GM12875 (cell line): ENCODE results near the gene BUB1.

ENCODE experiments used
- H3K4me3 ChIP-seq: one replicate; pipeline ENCODE4 v1.5.1; 2011; ENCODE audit warnings: low read depth, low read length, control low read depth
- TF ChIP-seq, protein P1 (sequence below): IDR thresholded peaks from 2 replicates; pipeline ENCODE4 v1.5.1; 2011; ENCODE audit warnings: low read depth, mild to moderate bottlenecking, control low read depth, inconsistent platforms, low read length, moderate library complexity, borderline replicate concordance; ENCODE audit not compliant: insufficient read depth

BUB1 gene

GRCh38 chr2:110677530-110678456 lies at the start of gene BUB1:
TSS of gene BUB1 (minus strand) at chr2:110678063. CDS start at chr2:110677995, 68 bp downstream.
- TF ChIP-seq, protein P1, sequence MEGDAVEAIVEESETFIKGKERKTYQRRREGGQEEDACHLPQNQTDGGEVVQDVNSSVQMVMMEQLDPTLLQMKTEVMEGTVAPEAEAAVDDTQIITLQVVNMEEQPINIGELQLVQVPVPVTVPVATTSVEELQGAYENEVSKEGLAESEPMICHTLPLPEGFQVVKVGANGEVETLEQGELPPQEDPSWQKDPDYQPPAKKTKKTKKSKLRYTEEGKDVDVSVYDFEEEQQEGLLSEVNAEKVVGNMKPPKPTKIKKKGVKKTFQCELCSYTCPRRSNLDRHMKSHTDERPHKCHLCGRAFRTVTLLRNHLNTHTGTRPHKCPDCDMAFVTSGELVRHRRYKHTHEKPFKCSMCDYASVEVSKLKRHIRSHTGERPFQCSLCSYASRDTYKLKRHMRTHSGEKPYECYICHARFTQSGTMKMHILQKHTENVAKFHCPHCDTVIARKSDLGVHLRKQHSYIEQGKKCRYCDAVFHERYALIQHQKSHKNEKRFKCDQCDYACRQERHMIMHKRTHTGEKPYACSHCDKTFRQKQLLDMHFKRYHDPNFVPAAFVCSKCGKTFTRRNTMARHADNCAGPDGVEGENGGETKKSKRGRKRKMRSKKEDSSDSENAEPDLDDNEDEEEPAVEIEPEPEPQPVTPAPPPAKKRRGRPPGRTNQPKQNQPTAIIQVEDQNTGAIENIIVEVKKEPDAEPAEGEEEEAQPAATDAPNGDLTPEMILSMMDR: no peak

GRCh38 chr2:110726285-110726684 lies 48.4 kb upstream of the BUB1 start:
- TF ChIP-seq, protein P1: no peak
- H3K4me3 ChIP-seq: no peak overlapping the region

More at GRCh38 chr2:110677530-110678456, at the start of gene BUB1:
- H3K4me3 ChIP-seq: peak within 1 kb of the TSS; percentile 74

DNA sequence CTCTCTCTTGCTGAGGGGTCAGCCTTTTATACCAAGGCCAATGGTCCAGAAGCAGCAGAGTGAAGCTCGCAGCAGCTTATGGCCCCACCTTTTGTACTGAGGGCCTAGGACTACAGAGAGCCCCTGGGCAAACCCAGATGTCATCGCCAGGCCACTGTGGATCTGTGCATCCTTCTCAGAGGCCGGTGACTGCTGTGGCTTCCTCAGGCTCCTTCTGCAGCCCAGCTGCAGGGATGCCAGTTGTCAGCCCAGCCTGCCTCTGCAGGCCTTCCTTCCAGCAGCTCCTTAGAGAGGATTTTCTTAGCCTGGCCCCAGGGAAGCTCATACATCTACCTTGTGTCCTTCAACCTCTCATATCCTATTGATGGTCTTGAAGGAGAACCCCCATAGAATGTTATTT lies 48.0 kb upstream of the BUB1 start:
- no peak overlapping the region for H3K4me3 ChIP-seq
- TF ChIP-seq, protein P1: no peak

GRCh38 chr2:110725370-110725769 lies 47.5 kb upstream of the BUB1 start:
- no peak overlapping the region for H3K4me3 ChIP-seq
- TF ChIP-seq, protein P1: no peak

DNA sequence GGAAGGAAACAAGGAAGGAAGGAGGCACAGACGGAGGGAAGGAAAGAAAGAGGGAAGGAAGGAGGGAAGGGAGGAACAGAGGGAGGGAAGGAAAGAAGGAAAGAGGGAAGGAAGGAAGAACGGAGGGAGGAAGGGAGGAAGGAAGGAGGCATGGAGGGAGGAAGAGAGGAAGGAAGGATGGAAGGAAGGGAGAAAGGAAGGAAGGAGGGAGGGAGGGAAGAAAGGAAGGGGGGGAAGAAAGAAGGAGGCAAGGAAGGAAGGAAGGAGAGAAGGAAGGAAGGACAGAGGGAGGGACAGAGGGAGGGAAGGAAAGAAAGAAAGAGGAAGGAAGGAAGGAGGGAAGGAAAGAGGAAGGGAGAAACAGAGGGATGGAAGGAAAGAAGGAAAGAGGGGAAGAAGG lies 47.0 kb upstream of the BUB1 start:
- no peak overlapping the region for H3K4me3 ChIP-seq
- TF ChIP-seq, protein P1: no peak

DNA sequence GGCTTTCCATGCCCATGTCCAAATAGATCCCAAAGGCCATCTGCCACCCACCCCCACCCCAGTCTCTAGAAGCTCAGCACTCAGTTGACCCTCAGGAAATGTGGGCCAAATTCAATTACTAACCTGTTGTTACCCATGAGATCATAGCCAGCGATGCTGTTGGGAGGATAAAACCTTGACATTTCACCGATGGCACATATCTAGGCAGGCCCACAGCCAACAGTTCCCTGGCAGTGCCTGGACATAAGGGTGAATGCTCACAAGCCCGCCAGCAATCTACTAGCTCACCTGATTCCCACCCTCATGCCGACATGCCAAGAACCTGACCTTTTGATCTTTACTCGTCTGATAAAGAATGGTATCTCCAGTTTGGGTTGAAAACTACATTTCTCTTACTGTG lies 42.7 kb upstream of the BUB1 start:
- TF ChIP-seq, protein P1: no peak
- H3K4me3 ChIP-seq: no peak overlapping the region

DNA sequence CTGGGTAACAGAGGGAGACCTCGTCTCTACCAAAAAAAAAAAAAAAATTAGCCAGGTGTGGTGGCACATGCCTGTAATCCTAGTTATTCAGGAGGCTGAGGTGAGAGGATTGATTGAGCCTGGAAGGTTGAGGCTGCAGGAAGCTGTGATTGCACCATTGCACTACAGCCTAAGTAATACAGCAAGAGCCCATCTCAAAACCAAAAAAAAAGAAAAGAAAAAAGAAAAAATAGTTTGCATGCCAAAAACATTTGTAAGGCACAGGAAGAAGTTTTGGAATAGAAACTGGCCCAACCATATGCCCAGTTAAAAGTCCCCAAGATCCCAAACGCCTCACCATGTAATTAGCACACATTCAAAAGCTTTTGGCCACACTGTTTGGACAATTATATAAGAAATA lies 41.1 kb upstream of the BUB1 start:
- no peak overlapping the region for H3K4me3 ChIP-seq
- TF ChIP-seq, protein P1: no peak
